Liver (tissue), 9 donors: Measurements from ENCODE around the gene VSIG10. TPM values are rescaled to one million over a fixed set of nuclear protein-coding genes. Genes with fewer than 3 reads are reported as not detected.

Experiments
- DNase-seq: peaks from one replicate; pipeline ENCODE4 v3.0.0-alpha.2; 2017; ENCODE audit warnings: low spot score
- H3K27ac ChIP-seq, 2 donors: one replicate each; pipeline ENCODE4 v1.7.0; 2013; ENCODE audit warnings: inconsistent platforms in 2 of 2, low read length in 2 of 2, control low read depth in 1 of 2, low read depth in 1 of 2, mild to moderate bottlenecking in 1 of 2
- H3K27me3 ChIP-seq, 4 donors: one replicate each; pipeline versions ENCODE4 v1.6.1 to v1.7.0; 2013; ENCODE audit warnings: low read length in 3 of 4, inconsistent platforms in 1 of 4, mild to moderate bottlenecking in 1 of 4, moderate library complexity in 1 of 4; ENCODE audit not compliant: control insufficient read depth in 4 of 4, insufficient read depth in 4 of 4
- H3K36me3 ChIP-seq, 4 donors: one replicate each; pipeline versions ENCODE4 v1.6.1 to v1.7.0; 2013; ENCODE audit warnings: low read length in 3 of 4, mild to moderate bottlenecking in 3 of 4, low read depth in 1 of 4, moderate library complexity in 1 of 4; ENCODE audit not compliant: control insufficient read depth in 4 of 4, insufficient read depth in 3 of 4
- H3K4me1 ChIP-seq, 4 donors: one replicate each; pipeline versions ENCODE4 v1.6.1 to v1.7.0; 2013; ENCODE audit warnings: low read length in 3 of 4, mild to moderate bottlenecking in 3 of 4, moderate library complexity in 1 of 4; ENCODE audit not compliant: control insufficient read depth in 4 of 4, insufficient read depth in 4 of 4
- H3K4me3 ChIP-seq, 3 donors: one replicate each; pipeline versions ENCODE4 v1.6.1 to v1.7.0; 2013; ENCODE audit warnings: low read length in 3 of 3, control low read depth in 1 of 3, low read depth in 1 of 3, mild to moderate bottlenecking in 1 of 3
- H3K9ac ChIP-seq, 2 donors: one replicate each; pipeline ENCODE4 v1.7.0; 2013; ENCODE audit warnings: low read length in 2 of 2, mild to moderate bottlenecking in 2 of 2, moderate library complexity in 2 of 2, control low read depth in 1 of 2, low read depth in 1 of 2
- H3K9me3 ChIP-seq, 4 donors: one replicate each; pipeline versions ENCODE4 v1.6.1 to v1.7.0; 2013; ENCODE audit warnings: low read length in 3 of 4; ENCODE audit not compliant: control insufficient read depth in 4 of 4
- ATF3 ChIP-seq: IDR thresholded peaks from 2 replicates; pipeline ENCODE4 v1.6.1; 2016; ENCODE audit warnings: antibody characterized with exemption
- CTCF ChIP-seq: fragments of 150-350 bp; IDR thresholded peaks from 2 replicates; pipeline ENCODE4 v1.5.1; 2017; ENCODE audit warnings: improper control_type of control experiment, low read depth, low read length; ENCODE audit not compliant: missing input control
- FOXA1 ChIP-seq: IDR thresholded peaks from 2 replicates; pipeline ENCODE4 v1.6.1; 2016; ENCODE audit warnings: antibody characterized with exemption
- GABPA ChIP-seq, 2 donors: IDR thresholded peaks in 1 of 2; conservative IDR thresholded peaks in 1 of 2; 2 replicates each; pipeline ENCODE4 v1.6.1; 2016; ENCODE audit warnings: antibody characterized with exemption in 2 of 2, mild to moderate bottlenecking in 1 of 2, moderate library complexity in 1 of 2
- HNF4G ChIP-seq: IDR thresholded peaks from 2 replicates; pipeline ENCODE4 v1.6.1; 2016; ENCODE audit warnings: antibody characterized with exemption
- JUND ChIP-seq, 2 donors: IDR thresholded peaks; 2 replicates each; pipeline ENCODE4 v1.6.1; 2016; ENCODE audit warnings: antibody characterized with exemption in 2 of 2
- RAD21 ChIP-seq, 2 donors: IDR thresholded peaks; 2 replicates each; pipeline ENCODE4 v1.6.1; 2016; ENCODE audit warnings: antibody characterized with exemption in 2 of 2, mild to moderate bottlenecking in 2 of 2
- REST ChIP-seq: IDR thresholded peaks from 2 replicates; pipeline ENCODE4 v1.6.1; 2016; ENCODE audit warnings: antibody characterized with exemption, mild to moderate bottlenecking
- RXRA ChIP-seq, 2 donors: IDR thresholded peaks; 2 replicates each; pipeline ENCODE4 v1.6.1; 2017 to 2018; ENCODE audit warnings: antibody characterized with exemption in 2 of 2, mild to moderate bottlenecking in 1 of 2
- TAF1 ChIP-seq: conservative IDR thresholded peaks from 2 replicates; pipeline ENCODE4 v1.6.1; 2016; ENCODE audit warnings: antibody characterized with exemption, mild to moderate bottlenecking
- YY1 ChIP-seq: IDR thresholded peaks from 2 replicates; pipeline ENCODE4 v1.6.1; 2016; ENCODE audit warnings: antibody characterized with exemption, mild to moderate bottlenecking
- ZBTB33 ChIP-seq: IDR thresholded peaks from 2 replicates; pipeline ENCODE4 v1.6.1; 2016; ENCODE audit warnings: antibody characterized with exemption
- WGBS: extraction: QIAGEN DNeasy Blood & Tissue Kit; methylation state at CpG from one replicate; pipeline ENCODE4 v1.1.7; 2013; 5-methylcytosine and 5-hydroxymethylcytosine counted together
- polyA plus RNA-seq, 2 donors: library from polyadenylated mRNA; stranded (reverse) in 1 of 2; unstranded in 1 of 2; fragments of 200-250 nt in 1 of 2; fragments of >200 nt in 1 of 2; fragmentation: Nextera tagmentation in 1 of 2; extraction: Ambion mirVana in 1 of 2; gene quantifications; one replicate each; pipeline versions ENCODE4 v1.2.1 to v1.2.3, GENCODE V29; 2013 to 2015
- total RNA-seq, 2 donors: library from RNA; depleted of rRNA; stranded (reverse); fragments of >200 nt; gene quantifications; one replicate each; pipeline ENCODE4 v1.2.3, GENCODE V29; 2014
- donor health status: healthy.
- donor health status: healthy.
- donor health status: healthy.
- donor health status: healthy.
- donor health status: healthy.

The VSIG10 gene
- total and polyA plus RNA-seq, 4 donors, result 9.8 to 16.4 (median 11.7) TPM

GRCh38 chr12:118034429-118035189 is 69.2 kb downstream of the VSIG10 start:
- Histone ChIP-seq H3K27me3 (no peaks in the 10 kb centered on the region), H3K27ac (no peak overlapping the region), H3K4me1 (peaks cover 4 to 15% (median 9%) of the 10 kb centered on the region in 4 donors), H3K36me3 (peaks cover 10 to 64% (median 40%) of the 10 kb centered on the region in 4 donors), H3K9ac (no peak overlapping the region), H3K4me3 (no peak overlapping the region), H3K9me3 (no peaks in the 10 kb centered on the region)
- no peak for TF ChIP-seq HNF4G
- TF ChIP-seq CTCF, result peak; percentile 48
- no peak for TF ChIP-seq FOXA1
- peak; percentile 75 to 78 for TF ChIP-seq RAD21 (IDR thresholded peaks at IDR 0.05)
- no peak for TF ChIP-seq ATF3
- TF ChIP-seq GABPA (IDR thresholded peaks at IDR 0.05 in 1 of 2, conservative IDR thresholded peaks at IDR 0.05 in 1 of 2), result no peak
- TF ChIP-seq JUND (IDR thresholded peaks at IDR 0.05), result no peak
- no peak for TF ChIP-seq YY1
- TF ChIP-seq ZBTB33, result no peak
- TF ChIP-seq RXRA (IDR thresholded peaks at IDR 0.05), result no peak
- no peak for TF ChIP-seq REST
- no peak for TF ChIP-seq TAF1
- WGBS, result 93% methylated on average over 5 of the region's 5 CpGs
- no peak for DNase-seq

GRCh38 chr12:118033902-118034301 is 69.9 kb downstream of the VSIG10 start:
- peaks cover 4 to 15% (median 9%) of the 10 kb centered on the region in 4 donors for H3K4me1 ChIP-seq
- H3K4me3 ChIP-seq, result no peak overlapping the region
- 81% methylated on average over 5 of the region's 5 CpGs for WGBS
- H3K36me3 ChIP-seq, result peaks cover 10 to 59% (median 39%) of the 10 kb centered on the region in 4 donors
- H3K27ac ChIP-seq, result no peak overlapping the region
- no peaks in the 10 kb centered on the region for H3K9me3 ChIP-seq
- no peak overlapping the region for H3K9ac ChIP-seq
- no peak for TF ChIP-seq TAF1
- peak in 1 of 2 donors; percentile 6 for TF ChIP-seq RXRA (IDR thresholded peaks at IDR 0.05)
- no peaks in the 10 kb centered on the region for H3K27me3 ChIP-seq
- no peak for DNase-seq
